GM12865 (cell line): ENCODE measurements around the gene LMTK3.

ENCODE experiments used
- DNase-seq: peaks from one replicate; pipeline ENCODE4 v3.0.0; 2010; ENCODE audit warnings: low read depth
- H3K4me3 ChIP-seq: 2 replicates; pipeline ENCODE4 v1.5.1; 2011; ENCODE audit warnings: mild to moderate bottlenecking, low read depth, low read length, control low read depth
- TF ChIP-seq, protein P1 (sequence below): IDR thresholded peaks from 2 replicates; pipeline ENCODE4 v1.5.1; 2011; ENCODE audit warnings: low read length, control low read depth, low read depth, inconsistent platforms; ENCODE audit not compliant: insufficient read depth; ENCODE audit errors: missing control alignments

Gene LMTK3

DNA sequence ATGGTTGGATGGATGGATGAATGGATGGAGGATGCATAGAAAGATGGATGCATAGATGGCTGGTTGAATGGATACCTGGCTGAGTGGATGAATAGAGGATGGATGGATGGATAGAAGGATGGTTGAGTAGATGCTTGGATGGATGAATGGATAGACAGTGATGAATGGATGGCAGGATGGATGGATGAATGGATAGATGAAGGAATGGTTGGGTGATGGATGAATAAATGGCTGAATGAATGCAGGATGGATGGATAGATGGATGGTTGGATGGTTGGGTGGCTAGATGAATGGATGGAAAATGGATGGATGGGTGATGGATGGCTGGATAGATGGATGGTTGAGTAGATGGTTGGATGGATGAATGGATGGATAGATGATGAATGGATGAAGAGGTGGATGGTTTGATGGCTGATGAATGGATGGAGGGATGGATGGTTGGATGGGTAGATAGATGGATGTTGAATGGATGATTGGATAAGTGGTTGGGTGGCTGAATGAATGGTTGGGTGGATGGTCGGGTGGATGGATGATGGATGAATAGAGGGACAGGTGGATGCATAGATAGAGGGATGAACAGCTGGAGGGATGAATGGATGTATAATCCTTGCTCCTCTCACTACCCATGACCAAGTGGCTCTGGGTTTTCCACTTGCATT, 36.7 kb upstream of the LMTK3 start:
- H3K4me3 ChIP-seq, result no peak overlapping the region
- no peak for DNase-seq
- TF ChIP-seq, protein P1, sequence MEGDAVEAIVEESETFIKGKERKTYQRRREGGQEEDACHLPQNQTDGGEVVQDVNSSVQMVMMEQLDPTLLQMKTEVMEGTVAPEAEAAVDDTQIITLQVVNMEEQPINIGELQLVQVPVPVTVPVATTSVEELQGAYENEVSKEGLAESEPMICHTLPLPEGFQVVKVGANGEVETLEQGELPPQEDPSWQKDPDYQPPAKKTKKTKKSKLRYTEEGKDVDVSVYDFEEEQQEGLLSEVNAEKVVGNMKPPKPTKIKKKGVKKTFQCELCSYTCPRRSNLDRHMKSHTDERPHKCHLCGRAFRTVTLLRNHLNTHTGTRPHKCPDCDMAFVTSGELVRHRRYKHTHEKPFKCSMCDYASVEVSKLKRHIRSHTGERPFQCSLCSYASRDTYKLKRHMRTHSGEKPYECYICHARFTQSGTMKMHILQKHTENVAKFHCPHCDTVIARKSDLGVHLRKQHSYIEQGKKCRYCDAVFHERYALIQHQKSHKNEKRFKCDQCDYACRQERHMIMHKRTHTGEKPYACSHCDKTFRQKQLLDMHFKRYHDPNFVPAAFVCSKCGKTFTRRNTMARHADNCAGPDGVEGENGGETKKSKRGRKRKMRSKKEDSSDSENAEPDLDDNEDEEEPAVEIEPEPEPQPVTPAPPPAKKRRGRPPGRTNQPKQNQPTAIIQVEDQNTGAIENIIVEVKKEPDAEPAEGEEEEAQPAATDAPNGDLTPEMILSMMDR, result no peak

DNA sequence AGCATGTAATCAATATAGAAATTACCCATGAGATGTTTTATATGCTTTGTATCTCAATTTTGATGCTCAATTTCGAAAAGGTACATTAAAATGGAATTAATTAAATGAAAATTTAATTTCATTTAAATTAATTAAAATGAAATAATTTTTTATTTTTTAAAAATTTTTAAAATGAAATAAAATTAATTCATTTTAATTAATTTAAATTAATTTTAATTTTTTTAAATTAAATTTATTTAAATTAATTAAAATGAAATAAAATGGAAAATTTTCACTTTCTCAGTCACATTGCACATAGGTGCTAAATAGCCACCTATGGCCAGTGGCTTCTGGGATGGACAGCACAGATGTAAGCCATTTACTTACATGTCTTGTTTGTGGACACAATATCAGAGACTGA, 36.1 kb upstream of the LMTK3 start:
- TF ChIP-seq, protein P1, result no peak
- no peak overlapping the region for H3K4me3 ChIP-seq
- DNase-seq, result no peak

DNA sequence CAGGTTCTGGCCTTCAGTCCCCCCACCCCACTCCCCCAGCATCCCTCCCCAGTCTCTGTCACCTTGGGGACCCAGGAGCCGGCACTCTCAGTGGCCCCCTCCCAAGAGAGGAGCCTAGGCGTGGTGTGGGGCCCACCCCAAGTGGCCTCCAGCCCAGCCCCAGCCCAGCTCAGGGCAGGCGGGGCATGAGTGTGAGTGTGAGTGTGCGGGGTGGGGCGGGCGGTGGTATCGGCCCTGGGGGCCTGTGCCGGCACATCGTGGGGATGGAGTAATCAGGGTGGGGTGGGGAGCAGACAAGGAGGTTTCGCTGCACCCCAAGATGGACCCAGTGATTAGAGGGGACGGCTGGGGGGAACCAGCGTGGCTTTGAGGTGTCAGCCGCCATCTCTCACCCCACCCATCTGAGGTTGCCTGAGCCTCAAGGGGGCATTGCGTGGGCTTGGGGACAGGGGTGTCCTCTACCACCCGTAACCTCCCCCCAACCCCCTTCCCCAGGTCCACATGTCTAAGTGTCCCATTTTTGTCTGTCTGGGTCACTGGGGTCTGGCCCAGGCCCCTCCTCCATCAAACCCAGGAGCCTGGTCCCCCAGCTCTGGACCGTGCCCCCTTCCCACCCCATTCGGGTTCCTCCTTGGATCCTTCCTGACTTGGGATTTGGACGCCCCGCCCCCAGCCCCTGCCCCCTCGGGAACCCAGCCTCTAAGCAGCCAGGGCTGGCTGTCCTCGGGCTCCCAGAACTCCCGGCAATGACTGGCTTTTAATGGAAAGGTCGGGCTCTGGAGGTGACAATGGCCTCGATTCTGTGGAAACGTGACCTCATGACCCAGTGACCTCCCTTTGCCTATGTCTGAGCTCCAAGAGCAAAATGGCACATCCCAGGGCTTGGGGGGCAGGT, 33.5 kb upstream of the LMTK3 start:
- TF ChIP-seq, protein P1, result no peak
- H3K4me3 ChIP-seq, result no peak overlapping the region
- DNase-seq, result no peak

DNA sequence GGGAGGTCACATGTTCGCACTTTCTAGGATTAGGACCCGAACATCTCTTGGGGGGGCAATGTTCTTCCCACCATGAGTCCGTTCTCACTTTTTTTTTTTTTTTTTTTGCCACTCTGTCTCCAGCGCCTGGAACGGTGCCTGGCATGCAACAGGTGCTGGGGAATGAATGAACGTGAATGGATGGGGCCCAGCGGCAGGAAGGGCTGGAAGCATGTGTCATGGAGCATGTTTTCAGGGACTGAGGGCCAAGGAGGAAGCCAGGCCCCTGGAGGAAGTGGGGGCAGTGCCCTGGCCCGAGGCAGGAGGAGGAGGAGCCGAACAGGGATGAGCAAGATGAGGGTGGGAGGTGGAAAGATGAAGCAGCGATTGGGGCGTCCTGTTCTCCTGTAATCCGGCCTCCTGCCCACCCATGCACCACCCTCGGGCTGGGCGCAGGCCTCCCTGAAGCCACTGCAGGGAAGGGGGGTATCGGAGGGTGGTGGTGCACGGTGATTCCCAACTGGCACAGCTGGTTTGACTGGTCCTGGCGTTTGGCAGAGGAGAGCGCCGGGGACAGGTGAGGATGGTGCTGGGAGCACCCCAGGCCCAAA, 31.6 kb upstream of the LMTK3 start:
- H3K4me3 ChIP-seq, result no peak overlapping the region
- no peak for DNase-seq
- TF ChIP-seq, protein P1, result no peak

DNA sequence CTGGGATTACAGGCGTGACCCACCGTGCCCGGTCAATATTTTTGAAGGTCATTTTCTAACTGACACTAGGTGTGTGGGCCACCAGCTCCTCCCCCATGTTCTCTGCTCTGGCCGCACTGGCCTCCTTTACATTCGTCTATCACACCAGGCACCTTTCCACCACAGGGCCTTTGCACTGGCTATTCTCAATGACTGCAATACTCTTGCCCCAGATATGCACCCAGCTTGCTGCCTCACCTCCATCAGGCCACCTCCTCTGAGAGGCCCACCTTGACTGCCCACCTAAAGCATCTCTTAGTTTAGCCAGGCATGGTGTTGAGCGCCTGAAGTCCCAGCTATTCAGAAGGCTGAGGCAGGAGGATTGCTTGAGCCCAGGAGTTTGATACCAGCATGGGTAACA, 30.2 kb upstream of the LMTK3 start:
- H3K4me3 ChIP-seq, result no peak overlapping the region
- TF ChIP-seq, protein P1, result no peak
- no peak for DNase-seq

DNA sequence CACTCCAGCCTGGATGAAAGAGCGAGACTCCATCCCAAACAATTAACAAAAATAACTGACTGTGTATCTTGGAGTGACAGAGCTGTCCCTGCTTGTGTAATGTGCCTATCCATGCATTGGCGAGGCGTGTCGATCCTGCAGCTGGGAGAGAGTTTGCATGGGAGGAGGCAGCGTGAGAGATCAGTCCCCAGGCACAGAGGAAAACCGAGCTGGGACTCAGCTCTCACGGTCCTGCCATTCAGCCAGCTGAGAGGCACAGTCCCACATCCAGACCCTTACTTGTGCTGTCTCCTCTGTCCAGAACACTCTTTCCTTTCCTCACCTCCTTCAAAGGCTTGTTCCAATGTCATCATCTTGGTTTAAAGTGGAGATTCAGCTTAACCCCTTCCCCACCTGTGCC, 28.5 kb upstream of the LMTK3 start:
- no peak for DNase-seq
- TF ChIP-seq, protein P1, result no peak
- no peak overlapping the region for H3K4me3 ChIP-seq
